GM23248 (cell line): ENCODE measurements around the gene SHB.

ENCODE experiments used
- EZH2 ChIP-seq: fragments of 200-600 bp; sonication (generic); IDR thresholded peaks from 2 replicates; pipeline ENCODE4 v1.6.1; 2018; ENCODE audit warnings: antibody characterized with exemption, mild to moderate bottlenecking; ENCODE audit not compliant: insufficient read depth, poor library complexity, severe bottlenecking
- EZH2phosphoT487 ChIP-seq: fragments of 200-600 bp; sonication (generic); IDR thresholded peaks from 2 replicates; pipeline ENCODE4 v1.6.1; 2018; ENCODE audit warnings: antibody characterized with exemption, moderate library complexity, mild to moderate bottlenecking, low read depth; ENCODE audit not compliant: insufficient read depth

DNA sequence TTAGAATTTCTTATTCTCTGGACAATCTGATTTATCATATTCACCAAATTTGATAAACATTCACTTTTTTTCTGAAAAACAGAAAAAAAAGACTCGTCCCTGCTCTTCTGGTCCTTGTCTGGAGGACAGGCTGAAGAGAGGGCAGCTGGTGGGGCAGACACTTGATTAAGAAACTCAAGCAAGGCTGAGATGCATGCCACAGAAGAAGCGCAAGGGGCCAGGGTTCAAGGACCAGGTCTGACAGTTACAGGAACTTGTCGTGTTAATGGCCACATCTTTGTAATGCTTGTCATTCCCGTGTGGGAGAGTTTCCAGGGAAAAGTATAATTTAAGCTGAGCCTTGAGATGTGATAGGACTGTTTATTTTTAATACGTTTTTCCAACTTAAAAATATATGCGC, 40.6 kb upstream of the SHB start:
- TF ChIP-seq EZH2phosphoT487 (no peak), EZH2 (no peak)
